ENCODE data around the gene TMC6. TPM values are rescaled to one million over a fixed set of nuclear protein-coding genes. Genes with fewer than 3 reads are reported as not detected.

TMC6 gene
- total and polyA plus RNA-seq, 2 of the 13 experiments (the other 11 are each of a cell fraction or from before 2014, with no cell fraction given), result 48.4 to 99.1 TPM

- no TSS peak for BruUV-seq (replicated peaks)
- CTCF ChIA-PET (ENCODE audit: low intra/inter-chr PET ratio, low total read pairs), result interaction anchor here (2.0 kb wide), 1 partner anchor 63 kb away, joined by 18 read pairs; no protein-coding TSS in a partner anchor
- H3K27me3 ChIP-seq (ENCODE audit: control insufficient read depth in 1 of 2, insufficient read depth in 2 of 2, low read length in 2 of 2), result no peaks in the 10 kb centered on the region
- no peak overlapping the region for H3K4me2 ChIP-seq (ENCODE audit: low read depth, low read length)
- FAIRE-seq, result no peak
- WGBS (ENCODE audit: low lambda C conversion rate), result 98% methylated on average over 14 of the region's 14 CpGs
- ATAC-seq, result no peak
- no peak for DNase-seq (ENCODE audit: low spot score)
- in situ Hi-C loops (cut with HindIII; ENCODE audit: extremely low pct_ligation_motif_present, low pct_unique_long_range_greater_than_20kb) (no loop called here), intact Hi-C loops (cut with micrococcal nuclease; ENCODE audit: unreplicated experiment) (no loop called here)
- POLR2A ChIA-PET, result interaction anchor here (0.5 to 1.4 kb wide), 3 partner anchors 11 to 14 kb away, joined by 3 to 4 read pairs (median 3); partner anchors contain the start of gene TK1
- H3K9me3 ChIP-seq (ENCODE audit: low read length), result no peaks in the 10 kb centered on the region
- no peak overlapping the region for H3K4me3 ChIP-seq (replicated peaks in 1 of 3; ENCODE audit: insufficient read depth in 1 of 3, low read depth in 2 of 3, low read length in 3 of 3)
- no peak overlapping the region for H2AFZ ChIP-seq (ENCODE audit: low read length)
- no peaks in the 10 kb centered on the region for H3K79me2 ChIP-seq (ENCODE audit: insufficient read depth, low read length)
- peaks cover 24% of the 10 kb centered on the region for H3K4me1 ChIP-seq (ENCODE audit: insufficient read depth, low read length)
- H3K27ac ChIP-seq (ENCODE audit: extremely low read length, insufficient read depth, low read length), result no peak overlapping the region
- TF ChIP-seq SRSF1 (optimal IDR thresholded peaks at IDR 0.05; ENCODE audit: low read depth, low read length), result peak; percentile 6
- TF ChIP-seq AGO2 (optimal IDR thresholded peaks at IDR 0.05; ENCODE audit: low read depth, low read length), result peak; percentile 57
- TF ChIP-seq ADNP (CRISPR knock-in tag; IDR thresholded peaks at IDR 0.05), result no peak
- peaks cover 20 to 65% of the 10 kb centered on the region in 2 experiments for H3K36me3 ChIP-seq (replicated peaks in 1 of 2; ENCODE audit: control insufficient read depth in 1 of 2, insufficient read depth in 2 of 2, low read length in 2 of 2)
- H3K9ac ChIP-seq (ENCODE audit: insufficient read depth, low read depth, low read length), result no peak overlapping the region
- H4K20me1 ChIP-seq (ENCODE audit: insufficient read depth, low read length), result no peaks in the 10 kb centered on the region
Measured at GRCh38 chr17:78175643-78175981, 47.1 kb upstream of the TMC6 start.

- POLR2A ChIA-PET, result interaction anchor here (1.0 to 1.4 kb wide), 2 partner anchors 11 to 13 kb away, joined by 3 read pairs; partner anchors contain the start of gene TK1
- TF ChIP-seq ZBTB33 (CRISPR knock-in tag; IDR thresholded peaks at IDR 0.05) (peak; percentile 92), PBX3 (CRISPR knock-in tag; IDR thresholded peaks at IDR 0.05; ENCODE audit: borderline replicate concordance) (no peak), TRAFD1 (CRISPR knock-in tag; IDR thresholded peaks at IDR 0.05; ENCODE audit: borderline replicate concordance) (no peak), ZNF777 (CRISPR knock-in tag; IDR thresholded peaks at IDR 0.05) (no peak), ZNF275 (CRISPR knock-in tag; IDR thresholded peaks at IDR 0.05; ENCODE audit: borderline replicate concordance) (no peak), ZNF101 (CRISPR knock-in tag; IDR thresholded peaks at IDR 0.05; ENCODE audit: borderline replicate concordance, low read depth) (no peak)
Measured at GRCh38 chr17:78174870-78175642, 46.5 kb upstream of the TMC6 start.

More at GRCh38 chr17:78174870-78175642, 46.5 kb upstream of the TMC6 start:
- no peak overlapping the region for H2AFZ ChIP-seq (ENCODE audit: low read length)
- no peaks in the 10 kb centered on the region for H3K9me3 ChIP-seq (ENCODE audit: low read length)
- in situ Hi-C loops (cut with HindIII; ENCODE audit: extremely low pct_ligation_motif_present, low pct_unique_long_range_greater_than_20kb) (no loop called here), intact Hi-C loops (cut with micrococcal nuclease; ENCODE audit: unreplicated experiment) (no loop called here)
- peak; percentile 2; the same call in 1 of the 3 replicates for ATAC-seq
- no peak overlapping the region for H3K4me3 ChIP-seq (replicated peaks in 1 of 3; ENCODE audit: insufficient read depth in 1 of 3, low read depth in 2 of 3, low read length in 3 of 3)
- peaks cover 19 to 61% of the 10 kb centered on the region in 2 experiments for H3K36me3 ChIP-seq (replicated peaks in 1 of 2; ENCODE audit: control insufficient read depth in 1 of 2, insufficient read depth in 2 of 2, low read length in 2 of 2)
- H3K27ac ChIP-seq (ENCODE audit: extremely low read length, insufficient read depth, low read length), result no peak overlapping the region
- H3K27me3 ChIP-seq (ENCODE audit: control insufficient read depth in 1 of 2, insufficient read depth in 2 of 2, low read length in 2 of 2), result no peaks in the 10 kb centered on the region
- H3K4me1 ChIP-seq (ENCODE audit: insufficient read depth, low read length), result peaks cover 29% of the 10 kb centered on the region
- WGBS (ENCODE audit: low lambda C conversion rate), result 96% methylated on average over 26 of the region's 28 CpGs
- no peak for DNase-seq (ENCODE audit: low spot score)
- no peaks in the 10 kb centered on the region for H4K20me1 ChIP-seq (ENCODE audit: insufficient read depth, low read length)
- BruUV-seq (replicated peaks), result no TSS peak
- H3K9ac ChIP-seq (ENCODE audit: insufficient read depth, low read depth, low read length), result no peak overlapping the region
- H3K4me2 ChIP-seq (ENCODE audit: low read depth, low read length), result no peak overlapping the region
- CTCF ChIA-PET (ENCODE audit: low intra/inter-chr PET ratio, low total read pairs), result no interaction called here
- FAIRE-seq, result no peak
- peaks cover under 1% of the 10 kb centered on the region for H3K79me2 ChIP-seq (ENCODE audit: insufficient read depth, low read length)

Data from HepG2 (cell line).